AG09319 (cell line): ENCODE results near the gene BCAS1.

Experiments used
- DNase-seq: peaks from one replicate; pipeline ENCODE4 v3.0.0-alpha.2; 2010; ENCODE audit warnings: low read depth; ENCODE audit errors: extremely low read depth
- CTCF ChIP-seq: IDR thresholded peaks from 2 replicates; pipeline ENCODE4 v1.5.1; 2011; ENCODE audit warnings: low read depth, mild to moderate bottlenecking, inconsistent platforms, low read length, moderate library complexity

The BCAS1 gene

GRCh38 chr20:53925651-53926401, 144.6 kb downstream of the BCAS1 start:
- no peak for TF ChIP-seq CTCF
- DNase-seq, result no peak

GRCh38 chr20:53923566-53924369, 146.6 kb downstream of the BCAS1 start:
- no peak for TF ChIP-seq CTCF
- DNase-seq, result no peak

GRCh38 chr20:53922901-53923314, 147.5 kb downstream of the BCAS1 start:
- no peak for DNase-seq
- TF ChIP-seq CTCF, result no peak

GRCh38 chr20:53921443-53921973, 148.9 kb downstream of the BCAS1 start:
- no peak for TF ChIP-seq CTCF
- DNase-seq, result no peak

GRCh38 chr20:53920647-53921245, 149.6 kb downstream of the BCAS1 start:
- TF ChIP-seq CTCF, result no peak
- DNase-seq, result no peak

GRCh38 chr20:53919886-53920285, 150.5 kb downstream of the BCAS1 start:
- TF ChIP-seq CTCF, result no peak
- DNase-seq, result no peak
